Hematopoietic multipotent progenitor cell treated with erythropoietin and hydrocortisone succinate and interleukin-3 and kit ligand, for 6 days (in vitro differentiated cells): ENCODE measurements around the gene PPP1R1B.

ENCODE experiments used
- DNase-seq: peaks from one replicate; pipeline ENCODE4 v3.0.0-alpha.2; 2015

The PPP1R1B gene

GRCh38 chr17:39658760-39659159 lies 32.0 kb downstream of the PPP1R1B start:
- DNase-seq: no peak

DNA sequence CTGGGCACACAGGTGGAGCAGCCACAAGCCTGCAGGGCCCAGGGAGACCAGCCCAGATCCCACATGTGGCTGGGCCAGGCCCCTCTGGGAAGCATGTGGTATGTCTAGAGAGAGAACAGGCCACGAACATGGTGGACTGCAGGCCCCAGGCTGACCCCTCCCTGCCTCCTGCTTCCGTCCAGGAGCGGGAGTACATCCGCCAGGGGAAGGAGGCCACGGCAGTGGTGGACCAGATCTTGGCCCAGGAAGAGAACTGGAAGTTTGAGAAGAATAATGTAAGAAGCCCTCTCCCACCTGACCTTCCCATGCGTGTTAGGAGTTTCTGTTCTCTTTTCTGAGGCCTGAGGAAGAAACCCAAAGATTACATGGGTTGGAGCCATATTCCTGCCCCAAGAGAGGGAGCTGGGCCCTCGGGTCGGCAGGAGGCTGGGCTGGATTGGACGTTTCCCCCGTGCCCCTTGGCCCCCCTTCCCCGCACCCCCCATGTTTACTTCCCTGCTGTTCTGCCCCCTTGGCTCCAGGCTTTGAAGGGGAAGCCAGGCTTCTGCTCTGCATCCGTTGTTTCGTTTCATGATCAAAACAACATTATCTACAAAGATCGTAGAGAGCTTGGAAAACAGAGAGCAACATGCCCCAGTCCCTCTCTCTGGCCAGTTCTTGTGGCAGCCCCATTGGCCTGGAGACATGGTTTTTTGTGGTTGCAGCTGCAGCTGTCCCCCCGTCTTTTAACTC lies 32.7 kb downstream of the PPP1R1B start:
- no peak for DNase-seq

DNA sequence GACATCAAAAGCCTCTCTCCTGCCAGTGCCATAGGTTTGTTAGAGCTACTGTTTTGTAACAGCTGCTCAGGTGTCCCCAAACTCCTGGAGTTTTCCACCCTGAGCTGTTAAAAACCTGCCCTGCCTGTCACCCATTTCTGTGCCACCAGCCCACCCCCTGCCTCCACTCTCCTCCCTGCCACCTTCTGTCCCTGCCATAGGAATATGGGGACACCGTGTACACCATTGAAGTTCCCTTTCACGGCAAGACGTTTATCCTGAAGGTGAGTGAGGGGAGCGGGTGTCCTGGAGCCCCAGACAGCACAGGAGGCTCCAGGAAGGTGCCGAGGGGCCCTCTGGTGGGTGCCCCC lies 33.2 kb downstream of the PPP1R1B start:
- no peak for DNase-seq

DNA sequence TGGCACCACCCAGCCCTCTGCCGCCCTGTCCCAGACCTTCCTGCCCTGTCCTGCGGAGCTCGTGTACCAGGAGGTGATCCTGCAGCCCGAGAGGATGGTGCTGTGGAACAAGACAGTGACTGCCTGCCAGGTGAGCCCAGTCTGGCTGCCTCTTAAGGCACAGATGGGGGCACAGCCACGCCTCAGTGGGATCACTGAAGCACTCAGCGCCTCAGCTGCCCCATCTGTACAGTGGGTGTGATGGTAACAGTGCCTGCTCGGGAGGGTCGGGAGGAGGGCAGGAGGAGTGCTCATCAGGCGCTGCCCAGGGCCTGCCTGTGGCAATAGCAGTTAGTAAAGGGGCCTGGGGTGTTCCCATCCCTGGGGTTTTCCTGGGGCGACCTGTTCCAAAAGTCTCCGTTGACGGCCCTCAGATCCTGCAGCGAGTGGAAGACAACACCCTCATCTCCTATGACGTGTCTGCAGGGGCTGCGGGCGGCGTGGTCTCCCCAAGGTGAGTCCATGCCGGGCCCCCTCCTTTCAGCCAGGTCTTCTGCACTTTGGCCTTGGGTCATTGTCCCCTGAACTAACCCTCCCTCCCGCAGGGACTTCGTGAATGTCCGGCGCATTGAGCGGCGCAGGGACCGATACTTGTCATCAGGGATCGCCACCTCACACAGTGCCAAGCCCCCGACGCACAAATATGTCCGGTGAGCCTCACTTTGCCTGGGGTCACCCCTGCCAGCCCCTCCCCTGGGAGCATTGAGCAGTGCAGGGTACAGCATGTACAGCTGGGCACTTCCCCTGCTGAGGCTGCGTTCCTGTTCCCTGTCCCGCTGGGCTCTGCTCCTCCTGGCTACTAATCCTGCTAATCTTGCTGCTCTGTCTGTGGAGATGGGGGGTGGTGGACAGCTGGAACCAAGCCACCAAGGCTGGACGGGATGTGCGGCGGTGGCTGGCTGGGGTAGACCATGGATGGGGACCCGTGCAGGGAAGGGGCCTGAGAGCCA lies 33.9 kb downstream of the PPP1R1B start:
- DNase-seq: no peak

DNA sequence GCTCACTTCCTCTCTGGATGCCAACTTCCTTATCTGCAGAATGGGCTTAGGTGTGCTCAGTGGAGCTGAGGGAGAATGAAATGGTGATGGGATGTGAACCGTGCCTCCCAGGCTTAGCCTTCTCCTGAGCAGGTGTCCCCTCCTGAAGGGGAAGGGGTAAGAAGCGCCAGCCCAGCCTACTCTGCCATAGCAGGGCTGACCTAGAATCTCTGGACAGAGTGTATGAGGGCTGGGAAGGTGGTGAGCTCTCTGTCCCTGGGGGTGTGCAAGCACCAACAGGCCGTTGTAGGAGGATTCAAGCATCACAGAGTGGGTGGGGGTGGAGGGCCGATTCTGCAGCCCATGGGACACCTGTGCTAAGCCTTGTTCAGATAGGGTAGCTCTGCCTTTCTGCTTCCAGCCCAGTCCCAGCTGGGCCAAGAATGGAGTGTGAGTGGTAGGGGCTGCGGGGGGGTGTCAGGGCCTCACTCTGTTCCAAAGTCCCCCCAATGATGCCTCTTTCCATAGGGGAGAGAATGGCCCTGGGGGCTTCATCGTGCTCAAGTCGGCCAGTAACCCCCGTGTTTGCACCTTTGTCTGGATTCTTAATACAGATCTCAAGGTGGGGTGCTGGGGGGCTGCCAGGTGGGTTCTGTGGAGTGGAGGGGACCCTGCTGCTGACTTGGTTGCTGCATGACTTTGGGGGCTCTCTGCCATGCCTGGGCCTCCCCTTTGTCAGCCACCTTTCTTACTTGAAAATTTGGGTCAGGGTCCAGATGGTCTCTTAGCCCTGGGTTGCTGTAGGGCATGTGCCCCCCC lies 35.2 kb downstream of the PPP1R1B start:
- DNase-seq: no peak

GRCh38 chr17:39662551-39663339 lies 36.0 kb downstream of the PPP1R1B start:
- DNase-seq: no peak

- no peak for DNase-seq
Observed at GRCh38 chr17:39663340-39663687, 36.6 kb downstream of the PPP1R1B start.

- DNase-seq: peak; percentile 67
Observed at GRCh38 chr17:39663688-39664580, 37.2 kb downstream of the PPP1R1B start.

DNA sequence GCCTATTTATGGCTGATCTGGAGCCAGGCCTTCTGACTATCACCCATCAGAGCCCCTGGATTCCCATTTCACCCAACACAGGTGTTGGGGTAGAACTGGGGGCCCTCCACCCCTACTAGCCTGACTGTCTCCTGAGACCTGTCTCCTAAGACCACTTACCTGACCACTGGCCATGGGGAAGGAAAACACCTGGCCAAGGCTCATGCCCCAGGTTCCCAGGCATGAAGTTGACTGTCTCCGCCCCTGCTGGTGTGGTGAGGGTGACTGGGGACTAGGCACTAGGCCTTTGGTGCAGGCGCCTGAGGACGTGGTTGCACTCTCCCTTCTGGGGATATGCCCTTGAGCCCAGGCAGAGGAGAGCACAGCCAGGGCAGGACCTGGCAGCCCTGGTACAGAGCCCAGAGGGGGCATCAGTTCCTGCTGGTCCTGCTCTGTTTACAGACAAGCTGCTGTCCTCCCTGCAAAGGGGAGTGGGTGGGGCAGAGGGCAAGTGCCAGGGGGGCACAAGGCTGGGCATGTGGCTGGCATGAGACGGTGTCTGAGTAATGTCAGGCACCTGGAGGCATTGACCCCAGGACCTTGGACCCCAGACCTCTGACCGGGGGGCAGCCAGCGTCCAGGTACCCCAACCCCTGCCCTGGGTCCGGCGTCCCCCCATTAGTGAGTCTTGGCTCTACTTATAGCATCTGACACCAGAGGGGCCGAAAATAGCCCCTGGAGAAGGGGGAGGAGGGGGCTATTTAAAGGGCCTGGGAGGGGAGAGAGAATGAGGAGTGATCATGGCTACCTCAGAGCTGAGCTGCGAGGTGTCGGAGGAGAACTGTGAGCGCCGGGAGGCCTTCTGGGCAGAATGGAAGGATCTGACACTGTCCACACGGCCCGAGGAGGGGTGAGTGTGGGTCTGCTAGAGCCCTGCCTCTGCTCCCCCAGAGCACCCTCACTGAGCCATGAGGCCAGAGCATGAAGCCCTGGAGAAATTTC lies 38.1 kb downstream of the PPP1R1B start, which contains the start of gene TCAP:
Gene TCAP (plus strand): TSS at position 769 of the 981 bp plus-strand sequence. CDS start 11 bp downstream, at position 780.
- DNase-seq: no peak

- DNase-seq: peak; percentile 69
Observed at GRCh38 chr17:39665642-39666224, 39.0 kb downstream of the PPP1R1B start.

- no peak for DNase-seq
Observed at GRCh38 chr17:39666231-39666600, 39.5 kb downstream of the PPP1R1B start.

DNA sequence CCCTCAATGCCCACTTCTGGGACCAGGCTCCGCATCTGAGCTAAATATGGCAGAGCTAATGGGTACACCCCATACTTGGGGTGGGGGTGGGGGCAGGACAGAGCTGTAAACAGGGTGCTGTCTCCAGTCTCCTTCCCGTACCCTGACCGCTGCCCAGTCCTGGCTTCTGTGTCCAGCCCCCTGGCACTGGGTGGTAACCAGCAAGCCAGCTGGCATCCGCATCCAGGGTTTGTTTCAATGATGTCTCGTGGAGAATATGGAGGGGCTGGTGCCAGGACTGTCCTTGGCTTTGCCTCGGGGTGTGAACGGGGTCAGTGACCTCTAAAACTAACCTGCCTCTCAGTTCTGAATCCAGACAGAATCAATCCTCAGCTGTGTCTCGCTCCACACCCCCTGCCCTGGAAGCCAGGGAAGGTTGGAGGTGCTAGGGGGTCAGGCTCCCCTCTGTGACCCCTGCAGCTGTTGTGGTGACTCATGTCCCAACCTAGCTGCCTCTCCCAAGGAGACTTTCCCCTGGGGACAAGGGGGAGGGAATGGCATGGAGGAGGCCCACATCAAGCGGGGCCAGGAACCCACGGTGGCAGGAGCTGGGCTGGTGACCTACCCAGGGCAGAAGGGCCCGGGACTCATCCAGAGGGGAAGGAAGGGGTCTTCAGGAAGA lies 40.0 kb downstream of the PPP1R1B start:
- no peak for DNase-seq

- DNase-seq: peak; percentile 91
Observed at GRCh38 chr17:39667262-39667944, 40.7 kb downstream of the PPP1R1B start.

DNA sequence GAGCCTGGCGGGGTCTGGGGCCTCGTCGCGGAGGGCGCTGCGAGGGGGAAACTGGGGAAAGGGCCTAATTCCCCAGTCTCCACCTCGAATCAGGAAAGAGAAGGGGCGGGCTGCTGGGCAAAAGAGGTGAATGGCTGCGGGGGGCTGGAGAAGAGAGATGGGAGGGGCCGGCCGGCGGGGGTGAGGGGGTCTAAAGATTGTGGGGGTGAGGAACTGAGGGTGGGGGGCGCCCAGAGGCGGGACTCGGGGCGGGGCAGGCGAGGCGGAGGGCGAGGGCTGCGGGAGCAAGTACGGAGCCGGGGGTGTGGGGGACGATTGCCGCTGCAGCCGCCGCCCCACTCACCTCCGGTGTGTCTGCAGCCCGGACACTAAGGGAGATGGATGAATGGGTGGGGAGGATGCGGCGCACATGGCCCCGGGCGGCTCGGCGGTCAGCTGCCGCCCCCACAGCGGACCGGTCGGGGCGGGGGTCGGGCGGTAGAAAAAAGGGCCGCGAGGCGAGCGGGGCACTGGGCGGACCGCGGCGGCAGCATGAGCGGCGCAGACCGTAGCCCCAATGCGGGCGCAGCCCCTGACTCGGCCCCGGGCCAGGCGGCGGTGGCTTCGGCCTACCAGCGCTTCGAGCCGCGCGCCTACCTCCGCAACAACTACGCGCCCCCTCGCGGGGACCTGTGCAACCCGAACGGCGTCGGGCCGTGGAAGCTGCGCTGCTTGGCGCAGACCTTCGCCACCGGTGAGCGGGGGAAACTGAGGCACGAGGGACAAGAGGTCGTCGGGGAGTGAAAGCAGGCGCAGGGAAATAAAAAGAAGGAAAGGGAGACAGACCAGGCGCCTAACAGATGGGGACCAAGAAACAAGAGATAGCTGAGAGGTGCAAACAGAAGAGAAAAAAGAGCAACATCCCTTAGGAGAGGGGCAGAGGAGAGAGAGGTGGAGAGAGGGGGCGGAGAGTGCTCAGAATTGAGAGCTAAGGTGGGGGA lies 41.5 kb downstream of the PPP1R1B start, which contains the start of gene PNMT:
Gene PNMT (plus strand): TSS at position 509 of the 980 bp plus-strand sequence. CDS start 23 bp downstream, at position 532.
- DNase-seq: peak; percentile 88

- DNase-seq: no peak
Observed at GRCh38 chr17:39669897-39670735, 43.4 kb downstream of the PPP1R1B start.

- no peak for DNase-seq
Observed at GRCh38 chr17:39670746-39671145, 44.0 kb downstream of the PPP1R1B start.
